Vagina (tissue), 2 donors: ENCODE results near the gene BAHCC1. TPM values are rescaled to one million over a fixed set of nuclear protein-coding genes. Genes with fewer than 3 reads are reported as not detected.

Experiments used
- DNase-seq, 2 donors: peaks; one replicate each; pipeline ENCODE4 v3.0.0-alpha.2; 2017; ENCODE audit errors: extremely low spot score in 2 of 2
- H3K27ac ChIP-seq: fragments of 200-600 bp; sonication (generic); one replicate; pipeline ENCODE4 v1.5.1; 2019
- H3K27me3 ChIP-seq: fragments of 200-600 bp; sonication (generic); one replicate; pipeline ENCODE4 v1.5.1; 2019
- H3K36me3 ChIP-seq, 2 donors: fragments of 200-600 bp; sonication (generic); one replicate each; pipeline ENCODE4 v1.5.1; 2017 to 2019
- H3K4me1 ChIP-seq: fragments of 200-600 bp; sonication (generic); one replicate; pipeline ENCODE4 v1.5.1; 2019
- H3K4me3 ChIP-seq, 2 donors: fragments of 200-600 bp; sonication (generic); 1 replicate in 1 of 2; 2 replicates in 1 of 2; pipeline ENCODE4 v1.5.1; 2016 to 2019
- H3K9me3 ChIP-seq: fragments of 200-600 bp; sonication (generic); one replicate; pipeline ENCODE4 v1.5.1; 2019
- POLR2A ChIP-seq, 2 donors: fragments of 450-650 bp; IDR thresholded peaks; one replicate each; pipeline ENCODE4 v1.6.1; 2017; ENCODE audit warnings: antibody characterized with exemption in 2 of 2, mild to moderate bottlenecking in 2 of 2, moderate library complexity in 2 of 2
- POLR2AphosphoS5 ChIP-seq, 2 donors: sonication (generic); formaldehyde crosslinking; IDR thresholded peaks; one replicate each; pipeline ENCODE4 v1.9.0; 2017; ENCODE audit warnings: antibody characterized with exemption in 2 of 2, mild to moderate bottlenecking in 2 of 2, low read depth in 1 of 2; ENCODE audit not compliant: insufficient read depth in 1 of 2
- intact Hi-C: fragments of 100-400 bp; cut with DNase I; formaldehyde crosslinking; loops from one replicate; pipeline ENCODE4 v1.15.1; 2023
- total RNA-seq: library from RNA; depleted of rRNA; stranded (reverse); fragments of >200 nt; gene quantifications from one replicate; pipeline ENCODE4 v1.2.3, GENCODE V29; 2016
- TF ChIP-seq, protein P1 (sequence below), 3 experiments: fragments of 450-650 bp in 2 of 3; fragments of 200-600 bp in 1 of 3; sonication (generic) in 1 of 3; IDR thresholded peaks; one replicate each; pipeline ENCODE4 v1.5.1; 2017 to 2019; ENCODE audit warnings: antibody characterized with exemption in 3 of 3, mild to moderate bottlenecking in 2 of 3, moderate library complexity in 2 of 3

The BAHCC1 gene
- total RNA-seq, 1 donor from 2014 or later: 9.1 TPM

DNA sequence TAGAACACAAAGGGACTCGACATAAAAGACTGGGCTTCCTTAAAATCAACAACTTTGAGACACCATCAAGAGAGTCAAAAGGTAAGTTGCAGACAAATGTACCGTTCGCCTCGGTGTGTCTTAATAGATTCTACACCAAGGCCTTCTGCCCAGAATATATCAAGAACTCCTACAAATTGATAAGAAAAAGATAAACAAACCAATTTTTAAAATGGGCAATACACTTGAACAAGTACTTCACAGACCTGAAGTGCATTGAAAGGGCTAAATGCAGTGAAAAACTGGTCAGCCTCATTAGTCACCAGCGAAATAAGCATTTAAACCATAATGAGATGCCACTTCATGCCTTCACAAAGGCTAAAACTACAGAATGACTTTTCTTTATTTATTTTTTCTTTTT lies 20.4 kb upstream of the BAHCC1 start:
- Histone ChIP-seq H3K4me1 (no peaks in the 10 kb centered on the region), H3K36me3 (no peaks in the 10 kb centered on the region), H3K4me3 (no peak overlapping the region), H3K27ac (no peak overlapping the region), H3K9me3 (no peaks in the 10 kb centered on the region), H3K27me3 (no peaks in the 10 kb centered on the region)
- TF ChIP-seq POLR2A (IDR thresholded peaks at IDR 0.05): no peak
- TF ChIP-seq POLR2AphosphoS5 (IDR thresholded peaks at IDR 0.05; ENCODE audit: insufficient read depth in 1 of 2, low read depth in 1 of 2): no peak
- TF ChIP-seq, protein P1, sequence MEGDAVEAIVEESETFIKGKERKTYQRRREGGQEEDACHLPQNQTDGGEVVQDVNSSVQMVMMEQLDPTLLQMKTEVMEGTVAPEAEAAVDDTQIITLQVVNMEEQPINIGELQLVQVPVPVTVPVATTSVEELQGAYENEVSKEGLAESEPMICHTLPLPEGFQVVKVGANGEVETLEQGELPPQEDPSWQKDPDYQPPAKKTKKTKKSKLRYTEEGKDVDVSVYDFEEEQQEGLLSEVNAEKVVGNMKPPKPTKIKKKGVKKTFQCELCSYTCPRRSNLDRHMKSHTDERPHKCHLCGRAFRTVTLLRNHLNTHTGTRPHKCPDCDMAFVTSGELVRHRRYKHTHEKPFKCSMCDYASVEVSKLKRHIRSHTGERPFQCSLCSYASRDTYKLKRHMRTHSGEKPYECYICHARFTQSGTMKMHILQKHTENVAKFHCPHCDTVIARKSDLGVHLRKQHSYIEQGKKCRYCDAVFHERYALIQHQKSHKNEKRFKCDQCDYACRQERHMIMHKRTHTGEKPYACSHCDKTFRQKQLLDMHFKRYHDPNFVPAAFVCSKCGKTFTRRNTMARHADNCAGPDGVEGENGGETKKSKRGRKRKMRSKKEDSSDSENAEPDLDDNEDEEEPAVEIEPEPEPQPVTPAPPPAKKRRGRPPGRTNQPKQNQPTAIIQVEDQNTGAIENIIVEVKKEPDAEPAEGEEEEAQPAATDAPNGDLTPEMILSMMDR (IDR thresholded peaks at IDR 0.05): no peak
- intact Hi-C loops: no loop called here
- no peak for DNase-seq

DNA sequence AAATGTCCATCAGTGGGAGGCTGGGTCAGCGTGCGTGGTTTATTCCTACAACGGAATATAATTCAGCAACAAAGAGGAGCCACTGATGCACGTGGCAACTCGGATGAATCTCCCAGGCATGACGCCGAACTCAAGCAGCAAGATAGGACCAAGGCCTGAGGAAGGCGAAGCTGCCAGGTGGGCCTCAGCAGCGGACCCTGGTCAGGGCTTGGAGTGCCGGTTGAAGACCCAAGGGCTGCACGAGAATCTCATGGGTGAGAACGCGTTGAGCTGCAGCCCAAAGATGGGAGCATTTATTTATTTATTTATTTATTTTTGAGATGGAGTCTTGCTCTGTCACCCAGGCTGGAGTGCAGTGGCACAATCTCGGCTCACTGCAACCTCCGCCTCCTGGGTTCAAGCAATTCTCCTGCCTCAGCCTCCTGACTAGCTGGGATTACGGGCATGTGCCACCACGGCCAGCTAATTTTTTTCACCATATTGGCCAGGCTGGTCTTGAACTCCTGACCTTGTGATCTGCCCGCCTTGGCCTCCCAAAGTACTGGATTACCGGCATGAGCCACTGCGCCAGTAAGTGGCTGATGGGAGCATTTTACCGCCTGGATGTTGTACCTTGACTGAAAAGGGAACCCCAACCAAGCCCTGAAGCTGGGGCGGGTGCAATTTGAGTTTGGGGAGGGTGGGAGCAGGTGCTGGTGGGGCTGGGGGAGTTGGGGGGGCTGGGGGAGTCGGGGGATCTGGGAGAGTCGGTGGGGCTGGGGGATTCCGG lies 18.1 kb upstream of the BAHCC1 start:
- H3K4me1 ChIP-seq: no peaks in the 10 kb centered on the region
- no peaks in the 10 kb centered on the region for H3K27me3 ChIP-seq
- H3K36me3 ChIP-seq: no peaks in the 10 kb centered on the region
- H3K9me3 ChIP-seq: no peaks in the 10 kb centered on the region
- no peak overlapping the region for H3K27ac ChIP-seq
- intact Hi-C loops: no loop called here
- DNase-seq: no peak
- no peak overlapping the region for H3K4me3 ChIP-seq
- TF ChIP-seq, protein P1 (IDR thresholded peaks at IDR 0.05): no peak
- TF ChIP-seq POLR2AphosphoS5 (IDR thresholded peaks at IDR 0.05; ENCODE audit: insufficient read depth in 1 of 2, low read depth in 1 of 2) (no peak), POLR2A (IDR thresholded peaks at IDR 0.05) (no peak)

DNA sequence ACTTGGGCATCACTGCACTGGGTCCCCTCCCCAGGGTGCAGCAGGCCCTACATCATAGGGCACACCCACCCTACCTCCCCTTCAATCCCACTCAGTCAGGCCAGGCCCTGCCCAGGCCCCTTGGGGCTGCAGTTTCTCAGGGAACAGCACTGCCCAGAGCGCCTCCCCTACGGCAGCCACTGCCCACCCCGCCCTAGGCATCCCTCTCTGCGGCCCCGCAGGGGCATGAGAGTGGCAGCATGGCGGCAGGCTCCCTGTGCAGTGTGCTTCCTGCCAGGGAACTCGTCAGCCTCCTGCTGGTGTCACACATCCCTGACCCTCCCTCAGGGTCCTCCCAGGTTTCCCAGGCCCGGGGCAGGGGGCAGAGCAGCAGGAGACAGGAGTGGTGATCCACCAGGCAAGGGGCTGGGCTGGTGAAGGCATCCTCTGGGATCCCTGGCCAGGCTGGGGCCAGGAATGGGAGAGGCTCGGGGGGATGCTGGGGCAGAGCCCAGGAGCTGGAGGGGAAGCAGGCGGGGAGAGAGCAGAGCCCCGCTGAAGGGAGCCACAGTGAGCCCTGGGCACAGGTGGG lies 16.2 kb upstream of the BAHCC1 start:
- Histone ChIP-seq H3K4me1 (no peaks in the 10 kb centered on the region), H3K4me3 (no peak overlapping the region), H3K36me3 (no peaks in the 10 kb centered on the region), H3K27ac (no peak overlapping the region), H3K9me3 (no peaks in the 10 kb centered on the region), H3K27me3 (no peaks in the 10 kb centered on the region)
- TF ChIP-seq POLR2AphosphoS5 (IDR thresholded peaks at IDR 0.05; ENCODE audit: insufficient read depth in 1 of 2, low read depth in 1 of 2) (no peak), POLR2A (IDR thresholded peaks at IDR 0.05) (no peak)
- TF ChIP-seq, protein P1 (IDR thresholded peaks at IDR 0.05): no peak
- intact Hi-C loops: no loop called here
- no peak for DNase-seq

DNA sequence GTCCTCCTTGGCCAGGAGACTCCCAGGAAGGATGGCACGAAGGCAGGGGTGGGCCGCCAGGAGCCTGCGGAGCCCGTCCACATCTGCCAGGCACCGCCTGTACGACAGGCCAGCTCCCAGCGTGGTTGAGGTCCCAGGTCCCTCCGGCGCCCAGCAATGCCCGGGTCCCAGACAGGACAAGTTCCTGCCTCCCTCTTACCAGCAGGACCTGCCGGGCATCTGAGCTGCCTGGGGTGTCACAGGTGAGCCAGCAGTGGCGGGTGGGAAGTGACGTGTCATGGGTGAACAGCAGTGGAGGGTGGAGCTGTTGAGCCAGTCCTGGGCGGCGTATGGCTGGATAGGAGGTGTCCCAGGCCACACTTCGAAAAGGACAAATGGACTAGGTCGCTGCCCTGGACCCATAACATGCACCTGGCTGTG lies 15.7 kb upstream of the BAHCC1 start:
- Histone ChIP-seq H3K4me3 (no peak overlapping the region), H3K27me3 (no peaks in the 10 kb centered on the region), H3K9me3 (no peaks in the 10 kb centered on the region), H3K4me1 (no peaks in the 10 kb centered on the region), H3K27ac (no peak overlapping the region), H3K36me3 (no peaks in the 10 kb centered on the region)
- DNase-seq: no peak
- TF ChIP-seq, protein P1 (IDR thresholded peaks at IDR 0.05): no peak
- TF ChIP-seq POLR2A (IDR thresholded peaks at IDR 0.05) (no peak), POLR2AphosphoS5 (IDR thresholded peaks at IDR 0.05; ENCODE audit: insufficient read depth in 1 of 2, low read depth in 1 of 2) (peak in 1 of 2 donors; percentile 35)
- intact Hi-C loops: no loop called here

DNA sequence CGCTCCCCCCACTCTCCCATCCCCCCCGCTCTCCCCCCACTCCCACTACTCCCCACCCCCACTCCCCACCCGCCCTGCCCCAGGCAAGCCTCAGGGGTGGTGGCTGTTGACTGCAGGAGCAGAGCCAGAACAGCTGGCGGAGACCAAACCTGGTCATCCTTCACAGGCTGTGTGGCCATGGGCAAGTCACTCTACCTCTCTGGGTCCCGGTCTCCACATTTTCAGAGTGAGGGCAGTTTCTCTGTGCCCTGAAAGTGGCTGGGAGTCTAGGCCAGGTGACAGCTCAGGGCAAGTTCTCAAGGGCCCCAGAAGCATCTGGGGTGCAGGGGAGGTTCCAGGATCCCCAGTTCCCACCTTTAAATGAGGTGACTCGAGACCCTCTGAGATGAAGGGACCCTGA lies 15.1 kb upstream of the BAHCC1 start:
- Histone ChIP-seq H3K9me3 (no peaks in the 10 kb centered on the region), H3K4me3 (no peak overlapping the region), H3K27ac (no peak overlapping the region), H3K36me3 (no peaks in the 10 kb centered on the region), H3K4me1 (no peaks in the 10 kb centered on the region), H3K27me3 (no peaks in the 10 kb centered on the region)
- TF ChIP-seq, protein P1 (IDR thresholded peaks at IDR 0.05): no peak
- no peak for TF ChIP-seq POLR2AphosphoS5 (IDR thresholded peaks at IDR 0.05; ENCODE audit: insufficient read depth in 1 of 2, low read depth in 1 of 2)
- no peak for TF ChIP-seq POLR2A (IDR thresholded peaks at IDR 0.05)
- DNase-seq: no peak
- intact Hi-C loops: no loop called here
